HG03135 (cell line): ENCODE data around the gene IKZF1.
"Not testable (repeated sequence)": the region's sequence is repeated elsewhere in the genome, so short reads cannot be mapped to it uniquely, and the experiment has no call there.

Experiments used
- ATAC-seq: cut with Tn5 transposase; IDR thresholded peaks from one replicate; pipeline ENCODE4 v1.9.1; 2021; ENCODE audit warnings: mild to moderate bottlenecking, moderate library complexity; ENCODE audit not compliant: unreplicated experiment

IKZF1 gene

DNA sequence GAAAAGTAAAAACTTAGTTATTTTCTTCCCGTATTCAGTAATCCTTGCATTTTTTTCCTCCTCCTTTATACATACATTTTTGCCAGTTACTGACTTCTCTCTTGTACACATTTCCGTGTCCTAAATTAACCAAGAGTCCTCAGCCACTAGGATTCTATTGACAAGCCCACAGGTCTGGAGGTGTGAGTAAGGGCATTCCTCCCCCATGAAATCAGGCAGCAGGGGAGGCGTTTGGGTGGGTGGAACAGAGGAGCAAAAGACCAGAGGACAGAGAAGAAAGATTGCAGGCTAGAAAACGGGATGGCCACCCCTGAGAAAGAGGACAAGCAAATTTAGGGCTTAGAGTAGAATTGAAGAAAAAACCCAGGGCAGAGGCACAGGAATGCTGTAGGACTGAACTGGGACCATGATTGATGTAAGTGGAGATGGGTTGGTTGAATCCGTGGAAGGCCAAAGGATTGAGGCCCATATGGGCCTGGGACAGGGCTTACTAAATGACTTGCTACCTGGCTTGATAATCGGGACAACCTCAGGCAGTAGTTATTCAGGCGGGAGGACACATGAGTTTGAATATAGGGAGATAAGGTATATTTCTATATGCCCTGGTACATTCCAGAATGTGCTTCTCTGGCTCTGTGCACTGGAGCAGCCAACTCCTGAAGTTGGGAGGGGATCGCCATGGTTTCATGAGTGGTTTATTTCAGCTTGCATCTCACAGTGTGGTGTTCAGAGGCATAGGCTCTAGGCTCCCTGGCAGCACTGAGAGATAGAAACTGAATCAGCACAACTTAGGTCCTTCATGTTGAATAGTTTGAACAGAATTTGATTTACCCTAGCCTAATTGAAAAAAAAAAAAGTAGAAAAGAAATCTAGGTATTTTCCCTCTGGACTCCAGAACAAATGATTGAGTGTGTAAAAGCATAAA lies 28.0 kb downstream of the IKZF1 start:
- no peak for ATAC-seq

DNA sequence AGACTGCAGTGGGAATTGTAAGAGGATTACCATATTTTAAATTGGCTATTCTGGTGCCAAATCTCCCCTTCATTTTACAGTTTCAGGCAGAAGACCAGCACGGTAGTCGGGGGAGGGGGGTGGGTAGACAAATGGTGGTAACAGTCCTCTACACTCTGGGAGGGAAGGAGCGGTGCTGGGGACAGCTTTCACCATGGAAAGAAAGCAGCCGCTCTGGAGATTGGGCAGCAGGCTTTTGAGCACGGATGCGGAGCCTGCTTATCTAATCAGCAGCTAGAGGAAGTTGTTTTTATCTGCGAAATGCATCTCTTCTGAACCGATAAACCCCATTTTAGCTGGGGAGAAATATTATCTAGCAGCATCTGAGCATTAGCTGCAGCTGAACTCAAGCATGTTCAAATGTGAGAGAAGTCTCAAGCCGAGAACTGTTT lies 28.7 kb downstream of the IKZF1 start:
- ATAC-seq = no peak

DNA sequence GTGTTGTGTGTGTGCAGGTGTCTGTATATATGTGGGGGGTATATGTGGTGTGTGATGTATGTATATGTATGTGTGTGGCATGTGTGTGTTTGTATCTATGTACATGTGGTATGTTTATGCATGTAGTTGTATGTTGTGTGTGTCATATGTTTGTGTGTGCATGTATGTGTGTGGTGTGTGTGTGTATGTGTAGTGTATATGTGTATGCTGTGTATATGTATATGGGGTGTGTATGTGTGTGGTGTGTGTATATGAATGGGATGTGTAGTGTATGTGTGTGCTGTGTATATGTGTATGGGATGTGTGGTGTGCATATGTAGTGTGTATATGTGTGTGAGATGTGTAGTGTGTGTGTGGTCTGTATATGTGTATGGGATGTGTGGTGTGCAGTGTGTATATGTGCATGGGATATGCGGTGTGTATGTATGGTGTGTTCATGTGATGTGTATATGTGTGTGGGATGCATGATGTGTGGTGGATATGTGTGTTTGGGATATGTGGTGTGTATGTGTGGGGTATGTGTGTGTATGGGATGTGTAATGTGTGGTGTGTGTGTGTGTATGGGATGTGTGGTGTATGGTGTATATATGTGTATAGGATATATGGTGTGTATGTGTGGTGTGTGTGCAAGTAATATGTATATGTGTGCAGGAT lies 30.0 kb downstream of the IKZF1 start:
- ATAC-seq = no peak

DNA sequence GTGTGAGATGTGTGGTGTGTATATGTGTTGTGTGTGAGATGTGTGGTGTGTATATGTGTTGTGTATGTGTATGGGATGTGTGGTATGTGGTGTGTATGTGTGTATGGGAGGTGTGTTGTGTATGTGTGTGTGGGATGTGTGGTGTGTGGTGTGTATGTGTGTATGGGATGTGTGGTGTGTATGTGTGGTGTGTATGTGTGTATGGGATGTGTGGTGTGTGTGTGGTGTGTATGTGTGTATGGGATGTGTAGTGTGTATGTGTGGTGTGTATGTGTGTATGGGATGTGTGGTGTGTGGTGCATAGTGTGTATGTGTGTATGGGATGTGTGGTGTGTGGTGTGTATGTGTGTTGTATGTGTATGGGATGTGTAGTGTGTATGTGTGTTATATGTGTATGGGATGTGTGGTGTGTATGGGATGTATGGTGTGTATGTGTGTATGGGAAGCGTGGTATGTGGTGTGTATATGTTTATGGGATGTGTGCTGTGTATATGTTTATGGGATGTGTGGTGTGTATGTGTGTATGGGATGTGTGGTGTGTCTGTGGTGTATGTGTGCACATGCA lies 30.8 kb downstream of the IKZF1 start:
- ATAC-seq = no peak

DNA sequence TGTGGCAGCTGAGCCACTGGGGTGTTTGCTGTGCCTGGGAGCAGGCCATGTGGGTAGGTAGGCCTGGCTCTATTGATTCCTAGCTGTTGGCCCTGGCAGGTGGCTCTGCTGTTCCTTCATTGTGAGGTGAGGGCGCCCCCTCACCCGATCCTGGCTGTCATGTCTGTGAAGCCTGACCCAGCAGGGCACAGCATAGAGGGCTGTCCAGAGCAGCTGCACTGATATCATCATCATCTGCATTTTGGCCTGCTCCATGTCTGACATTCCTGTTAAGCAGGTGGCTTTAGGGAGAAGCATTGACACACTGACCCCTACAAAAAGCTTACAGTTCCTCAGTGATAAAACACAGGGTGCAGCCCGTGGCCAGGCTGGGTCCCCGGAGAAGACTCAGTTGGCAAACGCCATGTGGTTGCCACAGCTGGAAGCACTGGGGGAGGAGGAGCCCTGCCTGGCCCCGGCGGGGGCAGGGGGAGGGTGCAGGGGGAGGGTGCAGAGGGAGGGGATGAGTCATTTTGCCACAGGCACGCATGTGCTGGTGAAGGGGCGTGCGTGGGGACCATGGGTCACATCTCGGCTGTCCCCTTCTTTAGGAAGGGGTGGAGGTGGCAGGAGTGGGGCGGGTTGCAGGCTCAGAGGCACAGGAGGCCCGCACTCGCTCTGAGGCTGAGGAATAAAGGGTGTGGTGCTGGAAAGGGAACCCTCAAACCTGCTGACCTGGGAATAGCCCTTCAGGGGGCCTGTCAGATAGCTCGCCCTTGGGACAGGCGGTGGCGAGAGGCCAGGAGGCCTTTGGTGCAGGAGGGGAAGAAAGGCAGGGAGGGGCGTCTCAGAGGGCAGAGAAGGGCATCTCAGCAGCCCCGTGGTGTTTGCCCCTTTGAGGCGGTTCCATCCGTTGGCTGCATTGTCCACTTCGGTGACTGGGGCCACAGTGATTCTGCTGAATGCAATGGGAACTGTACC lies 31.6 kb downstream of the IKZF1 start:
- ATAC-seq = no peak

DNA sequence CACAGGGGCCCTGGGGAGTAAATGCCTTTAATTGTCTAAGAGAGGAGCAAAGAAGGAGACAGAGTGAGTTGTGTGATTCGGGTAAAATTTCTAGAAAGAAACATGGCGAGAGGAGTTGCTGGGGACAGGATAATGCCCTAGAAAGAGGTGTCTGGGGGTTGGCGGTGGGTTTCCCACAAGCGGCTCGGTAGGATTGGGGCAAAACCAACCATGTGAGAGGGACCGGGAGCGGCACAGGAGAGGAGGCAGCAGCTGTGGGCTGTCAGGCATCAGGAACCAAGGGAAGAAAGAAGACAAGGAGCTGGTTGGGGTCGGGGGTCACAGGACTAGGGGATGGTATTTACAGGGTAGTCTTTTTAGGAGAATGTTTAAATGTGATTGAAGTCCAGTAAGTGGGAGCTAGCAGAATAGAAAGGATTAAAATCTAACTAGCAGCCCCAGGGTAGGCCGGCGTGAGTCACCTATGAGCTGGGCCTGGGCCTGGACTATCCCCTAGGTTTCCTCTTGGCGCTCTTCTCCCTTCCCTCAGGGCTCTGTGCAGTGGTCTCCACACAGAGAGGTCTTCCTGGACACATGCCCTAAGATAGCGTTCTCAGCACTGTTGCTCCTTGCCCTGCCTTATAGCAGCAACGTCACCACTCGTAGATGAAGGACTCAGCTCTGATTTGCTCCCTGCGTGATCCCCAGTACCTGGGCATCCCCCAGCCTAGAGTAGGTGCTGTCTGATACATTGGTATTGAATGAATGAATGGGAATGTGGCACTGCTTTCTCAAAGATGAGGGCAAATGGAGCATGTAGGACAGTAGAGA lies 32.6 kb downstream of the IKZF1 start:
- ATAC-seq = no peak

DNA sequence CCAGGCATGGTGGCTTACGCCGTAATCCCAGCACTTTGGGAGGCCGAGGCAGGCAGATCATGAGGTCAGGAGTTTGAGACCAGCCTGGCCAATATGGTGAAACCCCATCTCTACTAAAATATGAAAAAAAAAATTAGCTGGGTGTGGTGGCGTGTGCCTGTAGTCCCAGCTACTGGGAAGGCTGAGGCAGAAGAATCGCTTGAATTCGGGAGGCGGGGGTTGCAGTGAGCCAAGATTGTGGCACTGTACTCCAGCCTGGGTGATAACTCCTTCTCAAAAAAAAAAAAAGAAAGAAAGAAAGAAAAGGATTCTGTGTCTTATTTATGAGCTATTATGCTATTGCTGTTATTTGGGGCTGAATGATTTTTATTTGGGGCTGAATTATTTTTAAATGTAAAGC lies 35.0 kb downstream of the IKZF1 start:
- not testable (repeated sequence) for ATAC-seq

DNA sequence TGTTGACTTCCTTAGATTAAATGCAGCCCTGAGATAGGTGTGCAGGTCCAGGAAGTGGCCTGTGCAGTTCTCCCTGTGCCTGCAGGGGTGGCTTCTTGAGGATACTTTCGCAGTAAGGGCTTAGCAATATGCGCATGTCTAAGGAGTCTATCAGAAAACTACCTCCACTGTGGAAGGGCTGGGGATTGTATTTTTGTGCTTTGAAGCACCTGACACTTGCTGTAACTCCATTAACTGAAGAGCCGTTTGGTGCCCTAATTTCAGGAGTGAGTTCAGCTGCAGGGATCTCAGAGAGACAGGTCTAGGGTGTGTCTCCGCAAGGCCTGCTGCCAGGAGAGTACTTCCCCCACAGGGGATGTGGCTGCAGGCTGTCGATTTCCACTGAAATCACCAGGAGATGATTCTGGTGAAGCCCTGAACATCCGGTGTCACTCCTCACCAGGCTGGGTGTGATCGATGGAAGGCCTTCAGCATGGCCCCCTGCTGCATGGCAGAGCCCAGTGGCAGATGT lies 35.5 kb downstream of the IKZF1 start:
- no peak for ATAC-seq

DNA sequence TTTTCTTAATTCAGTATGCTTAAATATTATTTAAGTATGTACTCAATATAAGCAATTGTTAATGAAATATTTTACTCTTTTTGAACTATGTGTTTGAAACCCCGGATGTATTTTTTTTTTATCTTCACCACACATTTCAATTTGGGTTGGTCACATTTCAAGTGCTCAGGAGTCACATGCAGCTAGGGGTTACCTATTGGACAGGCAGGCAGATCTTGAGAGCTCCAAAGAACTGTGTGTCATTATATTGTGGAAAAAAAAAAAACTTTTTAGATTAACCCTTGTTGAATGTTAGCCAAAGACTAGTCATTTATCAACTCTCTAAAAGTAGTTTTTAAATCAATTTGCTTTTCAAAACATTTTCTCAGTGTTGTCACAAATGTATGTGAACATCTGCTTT lies 37.2 kb downstream of the IKZF1 start:
- no peak for ATAC-seq

DNA sequence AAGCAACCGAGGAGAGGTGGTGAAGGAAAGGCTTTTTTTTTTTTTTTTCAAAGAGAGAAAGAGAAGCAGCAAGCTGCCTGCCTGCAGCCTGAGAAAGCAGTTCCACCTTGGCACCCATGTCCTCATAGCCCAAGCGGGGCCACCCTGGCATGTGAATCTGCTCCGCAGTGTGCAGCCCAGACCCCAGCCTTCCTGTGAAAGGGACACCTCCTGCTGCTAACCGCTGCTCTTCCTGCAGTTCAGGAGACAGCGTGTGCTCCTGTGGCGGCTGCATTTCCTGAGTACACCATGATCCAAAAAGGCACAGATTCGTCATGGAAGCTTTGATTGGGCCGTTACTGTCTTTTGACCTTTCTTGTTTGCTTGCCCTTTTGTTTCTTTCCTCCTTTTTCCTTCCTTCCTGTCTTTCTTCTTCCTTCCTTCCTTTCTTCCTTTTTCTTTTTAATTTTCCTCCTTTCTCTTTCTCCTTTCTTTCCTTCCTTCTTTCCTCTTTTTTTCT lies 38.1 kb downstream of the IKZF1 start:
- no peak for ATAC-seq

DNA sequence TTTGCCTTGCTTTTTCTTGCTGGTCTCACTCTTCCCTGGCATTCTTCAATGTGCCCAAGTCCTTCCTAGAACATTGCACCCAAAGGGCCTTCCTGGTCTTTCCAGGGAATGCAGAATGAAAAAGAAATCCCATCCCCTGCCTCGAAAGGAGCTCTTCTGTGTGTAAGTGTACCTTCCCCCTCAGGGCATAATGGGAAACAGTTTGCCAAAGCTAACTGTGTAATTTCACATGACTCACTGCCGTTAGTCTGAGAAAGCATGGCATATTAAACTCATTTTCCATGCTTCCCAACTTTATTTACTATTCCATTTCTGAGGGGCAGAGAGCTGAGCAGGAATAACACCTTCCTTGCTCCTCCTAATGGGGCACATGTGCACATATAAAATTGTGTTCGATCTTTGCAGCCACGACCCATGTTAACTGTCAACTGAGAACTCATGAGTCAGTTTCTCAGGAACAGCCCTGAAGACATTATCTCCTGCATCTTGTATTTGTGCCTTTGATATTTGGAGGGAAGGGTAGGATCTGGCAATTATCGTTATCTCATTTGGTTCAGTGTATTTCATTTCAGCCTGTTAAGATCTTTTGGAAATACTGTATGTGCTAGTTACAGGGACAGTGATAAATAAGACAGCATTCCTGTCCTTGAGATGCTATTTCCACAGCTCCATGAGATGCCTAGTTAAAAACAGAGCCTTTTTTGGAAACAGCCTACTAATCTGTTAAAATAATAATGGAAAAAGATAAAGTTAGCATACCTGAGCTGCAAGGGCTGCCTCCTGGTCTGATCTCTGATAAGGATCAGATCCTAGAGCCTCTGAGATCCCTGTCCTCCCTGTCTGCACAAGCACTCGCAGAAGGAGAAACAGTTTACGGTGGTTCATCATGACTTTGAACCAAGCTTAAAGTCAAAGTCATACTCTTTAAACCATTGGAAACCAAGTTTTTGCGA lies 42.3 kb downstream of the IKZF1 start:
- ATAC-seq = no peak

DNA sequence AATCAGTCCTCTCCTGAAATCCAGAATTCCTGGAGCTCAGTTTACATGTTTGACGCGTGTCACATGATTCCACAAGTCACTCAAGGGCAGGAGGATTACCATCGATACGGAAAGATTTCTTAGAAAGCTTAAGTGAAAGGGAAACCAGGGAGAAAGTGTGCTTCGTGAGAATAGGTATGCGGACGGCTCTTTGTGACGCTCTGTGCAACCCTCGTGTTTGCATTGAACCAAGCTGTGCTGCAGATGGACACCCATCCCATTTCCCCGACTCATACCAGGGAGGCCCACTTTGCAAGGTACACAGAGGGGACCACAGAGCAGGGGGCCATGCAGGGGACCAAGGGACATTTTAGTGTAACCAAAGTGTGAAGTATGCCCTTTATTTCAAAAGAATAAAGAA lies 43.2 kb downstream of the IKZF1 start:
- ATAC-seq = no peak

DNA sequence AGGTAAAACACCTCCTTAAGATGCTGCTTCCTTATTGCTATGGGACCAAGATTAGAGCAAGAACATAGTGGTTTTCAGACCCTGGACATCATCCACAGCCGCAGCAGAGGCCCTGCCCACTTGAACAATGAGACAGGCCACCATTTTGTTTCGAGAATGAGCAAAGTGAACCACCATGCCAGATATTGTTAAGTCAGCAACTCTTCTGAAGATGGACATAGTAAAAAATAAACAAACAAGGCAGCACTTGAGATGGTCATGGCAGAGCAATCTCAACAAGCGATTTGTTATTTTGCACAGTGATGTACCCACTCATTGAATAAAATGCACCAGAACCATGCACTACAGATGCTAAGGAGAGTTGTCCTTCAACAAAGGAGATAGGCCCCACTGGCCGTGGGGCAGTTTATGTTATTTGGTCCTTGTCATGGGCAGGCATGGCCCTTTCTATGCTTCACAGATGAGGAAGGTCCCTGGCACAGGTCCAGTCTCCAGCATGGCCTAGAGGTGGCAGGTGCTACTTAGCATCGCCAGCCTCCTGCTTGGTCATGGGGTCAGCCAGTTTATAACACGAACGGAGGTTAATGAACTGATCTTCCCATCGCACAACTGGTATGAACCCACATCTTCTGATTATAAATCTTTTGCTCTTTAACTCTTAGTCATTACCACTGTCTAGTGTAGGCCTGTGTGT lies 44.1 kb downstream of the IKZF1 start:
- ATAC-seq = no peak

DNA sequence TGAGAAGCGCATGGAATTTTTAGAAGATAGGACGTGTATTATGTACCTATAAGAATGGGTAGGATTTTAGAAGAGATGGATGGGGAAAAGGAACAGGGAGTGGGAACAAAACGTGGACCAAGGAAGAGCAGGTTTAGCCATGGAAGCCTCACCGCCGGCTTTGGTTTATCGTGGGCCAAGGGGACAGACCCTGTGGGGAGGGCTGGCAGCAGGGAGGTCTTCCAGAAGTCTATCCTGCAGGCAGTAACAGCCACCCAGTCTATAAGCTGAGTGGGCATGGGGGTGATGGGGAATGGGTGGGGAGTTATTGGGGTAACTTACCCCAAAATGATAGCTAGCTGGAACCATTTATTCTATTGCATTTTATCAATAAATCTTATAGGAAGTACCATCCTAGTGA lies 44.9 kb downstream of the IKZF1 start:
- ATAC-seq = no peak

DNA sequence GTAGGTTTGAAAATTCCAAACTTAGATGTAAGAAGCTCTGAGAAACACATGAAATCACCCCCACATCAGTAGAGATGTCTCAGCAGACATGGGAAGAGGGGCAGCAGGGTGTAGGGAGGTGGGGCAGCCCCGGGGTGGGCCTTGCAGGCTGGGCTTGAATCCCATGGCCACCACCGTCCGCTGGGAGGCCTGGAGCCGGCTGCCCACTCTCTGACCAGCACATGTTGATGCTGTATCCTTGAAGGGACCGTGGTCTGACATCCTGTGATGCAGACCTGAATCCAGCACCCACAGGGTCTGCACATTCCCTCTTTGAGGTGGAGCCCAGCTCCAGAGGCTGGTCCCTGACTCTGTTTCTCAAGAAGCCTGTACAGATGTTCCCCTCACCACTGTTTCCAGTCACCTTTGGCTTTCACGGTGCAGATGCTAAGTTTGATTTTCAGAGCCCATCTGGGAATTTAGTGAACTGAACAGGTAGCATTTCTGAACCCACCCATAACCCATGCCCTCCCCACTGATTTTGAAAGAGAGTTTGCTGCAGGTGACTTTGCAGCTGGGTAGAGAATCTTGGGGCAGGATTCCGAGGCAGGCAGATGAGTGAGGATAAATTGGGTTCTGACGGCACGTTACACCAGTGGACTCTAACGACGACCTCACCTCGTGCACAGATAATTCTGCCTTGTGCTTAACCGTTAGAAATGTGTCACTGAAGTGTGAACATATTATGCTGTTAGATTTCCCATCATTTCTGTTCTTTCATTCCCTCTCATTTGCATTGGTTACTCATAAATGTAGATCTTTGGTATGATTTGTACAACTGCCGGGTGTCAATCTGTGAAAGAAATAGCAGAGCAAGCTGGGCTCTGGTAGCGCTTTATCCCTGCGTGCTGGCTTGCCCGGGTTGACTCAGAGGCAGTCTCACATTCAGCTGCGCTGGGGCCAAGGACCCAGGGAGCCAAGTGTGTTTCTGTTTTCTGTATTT lies 45.7 kb downstream of the IKZF1 start:
- peak; percentile 76 for ATAC-seq

DNA sequence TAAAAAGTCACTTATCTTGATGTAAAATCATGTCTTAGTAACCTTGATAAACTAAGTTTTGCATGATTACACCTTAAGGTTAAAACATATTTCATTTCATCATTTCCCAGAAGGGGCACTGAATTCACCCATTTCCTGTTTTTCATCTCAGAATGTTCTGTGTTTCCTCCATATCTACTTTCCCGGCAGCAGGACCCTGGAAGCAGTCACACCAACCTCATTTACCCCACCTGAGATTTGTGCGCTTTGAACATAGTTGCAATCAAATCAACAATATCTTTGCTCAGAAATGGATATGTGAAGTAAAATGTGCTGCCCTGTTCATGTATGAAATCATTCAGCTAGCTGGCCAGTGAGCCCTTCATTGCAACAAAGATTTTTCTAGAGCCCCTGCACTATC lies 46.8 kb downstream of the IKZF1 start:
- no peak for ATAC-seq

DNA sequence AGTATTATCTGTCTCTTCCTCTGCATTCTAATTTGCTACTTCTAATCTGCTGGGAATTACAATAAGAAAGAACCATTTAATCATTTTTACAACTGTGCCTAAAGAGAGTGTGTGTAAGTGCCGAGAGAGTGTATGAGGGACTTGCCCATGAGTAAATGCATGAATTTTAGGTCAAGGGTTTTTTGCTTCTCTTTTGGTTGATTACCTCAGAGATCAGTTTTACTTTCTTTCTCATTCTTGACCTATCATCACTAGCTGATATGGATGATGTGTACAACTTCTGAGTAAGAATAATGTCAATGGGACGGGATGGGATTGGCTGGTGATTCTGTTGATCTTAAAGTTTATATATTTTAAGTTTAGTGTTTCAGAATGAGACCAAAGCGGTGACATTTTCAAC lies 47.8 kb downstream of the IKZF1 start:
- peak; percentile 87 for ATAC-seq
